HG03575 (cell line): ENCODE data around the gene PRDM16.

Experiments used
- ATAC-seq: cut with Tn5 transposase; IDR thresholded peaks from one replicate; pipeline ENCODE4 v1.9.1; 2021; ENCODE audit not compliant: unreplicated experiment, insufficient number of reproducible peaks, low FRiP score; ENCODE audit errors: extremely low read depth

Gene PRDM16

DNA sequence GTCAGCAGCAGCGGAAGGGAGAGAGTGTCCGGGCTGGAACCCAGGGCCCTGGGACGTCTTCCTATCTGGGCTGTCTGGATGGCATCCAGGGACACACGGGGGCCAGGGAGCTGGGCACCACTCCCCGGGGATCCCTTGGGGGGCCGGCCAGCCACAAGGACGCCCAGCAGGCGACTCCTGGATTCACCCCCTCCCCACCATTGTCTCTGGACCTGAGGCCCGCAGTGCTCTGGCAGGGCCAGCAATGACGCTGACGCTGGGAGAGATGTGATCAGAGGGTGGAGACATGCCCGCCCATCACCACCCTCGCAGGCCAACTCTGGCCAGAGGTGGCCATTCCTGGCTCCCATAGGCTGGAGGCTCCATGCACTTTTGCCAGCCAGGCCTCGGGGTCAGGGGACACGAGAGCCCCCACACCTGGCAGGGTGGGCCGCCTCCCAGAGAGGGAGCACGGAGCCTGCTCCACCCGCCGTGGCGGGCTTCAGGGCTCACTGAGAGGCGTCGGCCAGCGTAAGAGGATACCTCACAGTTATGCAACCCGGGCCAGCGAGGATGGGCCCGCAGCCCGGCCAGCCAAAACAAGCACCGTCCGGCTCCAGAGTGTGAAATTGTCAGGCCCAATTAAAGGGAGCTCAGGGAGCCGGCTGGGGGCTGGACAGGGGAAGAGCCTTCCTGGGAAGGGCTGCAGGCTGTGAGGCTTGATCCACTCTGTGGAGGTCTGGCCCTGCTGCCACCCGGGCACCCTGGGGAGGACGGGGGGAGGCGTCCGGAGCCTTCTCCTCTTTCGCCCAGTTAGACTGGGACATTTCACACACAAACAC is 37.4 kb upstream of the PRDM16 start:
- ATAC-seq: no peak

DNA sequence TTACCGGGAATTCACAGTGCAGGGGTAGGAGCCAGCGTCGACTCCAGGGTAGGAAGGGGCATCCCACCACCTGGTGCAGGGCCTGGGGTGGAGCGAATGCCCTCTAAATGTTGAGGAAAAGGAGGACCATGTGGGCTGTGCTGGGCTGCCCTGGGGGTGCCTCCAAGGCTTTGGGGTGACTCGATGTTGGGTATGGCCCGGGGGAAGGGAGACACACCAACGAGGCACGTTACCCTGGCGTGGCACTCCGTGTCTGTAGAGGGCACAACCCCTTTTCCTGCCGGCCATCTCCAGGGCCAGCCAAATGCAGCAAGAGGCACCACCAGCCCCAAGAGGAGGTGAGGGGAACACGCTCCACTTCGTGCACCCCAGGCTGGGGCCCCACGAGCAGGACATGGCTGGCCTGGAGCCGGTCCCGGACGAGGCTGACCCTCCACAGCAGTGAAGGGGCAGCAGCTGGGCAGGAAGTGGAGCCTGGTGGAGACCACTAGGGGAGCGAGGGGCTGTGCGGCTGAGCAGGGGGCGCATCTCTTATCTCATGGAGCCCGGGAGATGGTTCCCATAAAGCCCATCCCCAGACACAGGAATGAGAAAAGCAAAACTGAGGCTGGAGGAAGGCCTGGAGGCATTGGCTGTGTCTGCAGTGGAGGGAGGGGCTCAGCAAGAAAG is 36.5 kb upstream of the PRDM16 start:
- ATAC-seq: no peak

DNA sequence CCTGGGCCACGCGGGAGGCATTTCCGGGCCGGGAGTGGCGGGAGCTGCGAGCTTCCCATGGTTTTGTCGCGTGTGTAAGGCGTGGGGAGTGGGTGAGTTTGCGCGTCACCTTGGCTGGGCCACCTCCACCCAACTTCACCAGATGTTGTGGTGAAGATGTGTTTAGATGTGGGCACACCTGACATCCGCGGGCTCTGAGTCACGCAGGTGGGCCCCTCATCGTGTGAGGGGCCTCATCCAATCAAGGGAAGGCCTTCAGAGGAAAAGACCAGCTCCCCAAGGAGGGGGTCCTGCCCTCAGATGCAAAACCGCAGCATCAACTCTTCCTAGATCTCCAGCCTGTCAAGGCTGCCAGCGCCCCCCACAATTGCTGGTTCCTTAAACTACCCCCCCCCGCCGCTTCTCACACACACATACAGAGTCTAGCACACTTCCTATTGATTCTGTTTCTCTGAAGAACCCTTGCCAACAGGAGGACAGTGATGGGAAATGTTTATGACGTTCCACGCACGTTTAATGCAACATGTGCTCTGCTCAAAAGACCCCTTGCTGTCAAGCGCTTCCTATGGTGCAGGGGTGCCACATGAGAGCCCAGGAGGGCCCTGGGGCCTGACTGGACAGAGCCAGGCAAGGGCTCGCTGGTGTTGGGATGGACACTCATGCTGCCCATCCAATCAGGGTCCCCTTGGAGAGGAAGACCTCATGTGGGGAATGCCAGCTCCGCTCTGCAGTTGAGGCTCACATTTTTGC is 35.8 kb upstream of the PRDM16 start:
- ATAC-seq: no peak

DNA sequence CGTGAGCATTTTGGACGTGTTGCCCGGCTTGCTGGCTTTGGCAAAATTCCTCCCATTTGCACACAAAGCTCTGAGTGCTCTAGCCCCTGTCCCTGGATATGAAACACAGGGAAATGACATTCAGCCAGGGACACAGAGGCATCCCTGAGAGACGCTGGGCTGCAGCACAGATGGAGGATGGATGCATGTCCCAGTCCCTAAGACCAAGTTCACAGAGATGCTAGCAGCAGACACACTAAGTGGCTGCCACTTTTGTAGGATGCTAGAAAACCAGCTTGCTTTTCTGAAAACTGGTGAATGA is 35.3 kb upstream of the PRDM16 start:
- no peak for ATAC-seq

DNA sequence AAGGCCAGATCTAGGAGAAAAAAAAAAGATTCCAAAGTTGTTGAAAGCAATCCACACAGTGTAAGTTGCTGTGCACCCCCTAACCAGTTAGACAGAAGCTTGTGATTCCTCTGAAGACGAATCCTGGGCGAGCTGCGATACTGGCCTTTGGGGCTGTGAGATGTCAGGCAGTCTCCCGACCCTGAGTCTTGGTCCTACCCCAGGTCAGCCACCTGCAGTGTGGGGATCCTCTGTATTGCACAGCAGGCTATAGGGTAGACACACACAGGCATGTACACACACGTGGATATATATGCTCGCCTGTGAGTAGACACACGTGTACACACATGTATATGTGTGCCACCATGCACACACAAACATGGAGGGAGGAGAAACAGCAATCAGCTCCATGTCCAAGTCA is 34.8 kb upstream of the PRDM16 start:
- ATAC-seq: no peak

DNA sequence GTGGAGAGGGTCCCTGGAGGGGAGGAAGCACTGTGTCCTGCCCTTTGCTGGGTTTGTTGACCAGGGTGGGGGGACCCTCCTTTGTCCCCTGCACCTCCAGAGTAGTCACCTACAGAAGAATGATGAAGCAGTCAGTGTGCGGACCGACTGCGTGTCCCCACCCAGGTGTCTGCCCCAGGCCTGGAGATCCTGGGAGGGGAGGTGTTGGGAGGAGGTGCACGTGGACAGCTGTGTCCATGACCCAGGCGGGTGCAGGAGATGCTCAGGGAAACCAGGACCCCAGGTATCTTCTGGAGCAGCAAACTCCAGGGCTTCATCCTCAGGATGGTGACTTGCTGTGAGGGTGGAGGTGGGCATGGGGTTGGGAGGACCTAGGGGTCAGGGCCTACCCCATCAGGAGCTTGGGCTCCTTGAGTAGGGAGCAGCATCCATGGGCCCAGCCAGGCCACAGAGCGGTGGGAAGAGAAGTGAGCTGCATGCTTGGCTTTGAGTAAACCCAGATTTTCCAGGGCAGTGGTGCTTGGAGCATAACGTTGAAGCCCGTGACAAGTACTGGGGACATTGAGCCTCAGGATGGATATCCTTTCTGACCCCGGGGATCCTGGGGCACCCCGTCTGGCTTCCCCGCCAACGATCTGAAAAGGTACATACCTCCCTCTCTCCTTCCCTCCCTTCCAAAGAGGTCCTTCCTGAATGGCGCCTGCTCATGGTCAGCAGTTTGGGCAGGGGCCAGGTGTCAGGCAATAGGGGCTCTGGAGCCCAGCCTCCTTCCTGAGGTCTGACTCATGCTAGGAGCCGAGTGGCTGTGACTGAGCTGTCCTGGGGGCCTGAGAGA is 34.1 kb upstream of the PRDM16 start:
- no peak for ATAC-seq

DNA sequence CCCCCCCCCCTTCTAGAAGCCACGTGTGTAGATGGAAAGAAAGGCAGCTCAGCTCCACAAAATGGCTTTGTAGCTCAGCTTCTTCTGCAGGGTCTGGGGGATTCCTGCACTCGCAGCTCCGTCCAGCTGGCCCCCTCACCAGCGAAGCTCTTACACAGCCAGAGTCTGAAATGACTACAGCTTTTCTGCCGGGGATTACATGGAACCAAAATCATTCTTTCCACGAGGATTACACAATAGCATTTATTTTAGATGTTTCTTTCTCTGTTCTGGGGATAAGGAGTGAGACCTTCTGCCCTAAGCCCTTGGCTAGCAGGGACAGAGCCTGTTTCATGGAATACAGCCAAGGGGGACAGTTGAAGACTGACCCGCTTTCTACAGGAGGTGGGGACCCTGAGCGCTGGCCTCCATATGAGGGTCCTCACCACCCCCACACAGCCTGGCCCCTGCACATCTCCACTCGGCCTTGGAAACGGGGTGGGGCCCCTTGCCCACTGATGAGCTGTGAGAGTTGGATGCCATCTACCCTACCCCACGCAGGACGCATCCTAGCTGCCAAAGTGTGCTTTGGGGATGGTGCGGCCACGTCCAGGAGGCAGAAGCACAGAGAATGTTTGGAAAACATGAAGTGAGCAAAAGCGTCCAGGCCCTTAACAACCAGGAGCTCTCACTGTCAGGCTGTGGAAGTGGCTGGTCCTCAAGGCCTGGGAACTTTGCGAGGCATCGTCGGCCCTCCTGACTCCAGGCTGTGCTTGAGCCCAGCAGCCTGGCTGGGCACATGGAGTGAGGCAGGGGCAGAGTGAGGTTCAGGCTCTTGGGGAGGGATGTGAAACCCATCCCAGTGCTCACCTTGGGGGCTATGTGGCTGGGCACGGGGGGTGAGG is 33.2 kb upstream of the PRDM16 start:
- ATAC-seq: no peak

DNA sequence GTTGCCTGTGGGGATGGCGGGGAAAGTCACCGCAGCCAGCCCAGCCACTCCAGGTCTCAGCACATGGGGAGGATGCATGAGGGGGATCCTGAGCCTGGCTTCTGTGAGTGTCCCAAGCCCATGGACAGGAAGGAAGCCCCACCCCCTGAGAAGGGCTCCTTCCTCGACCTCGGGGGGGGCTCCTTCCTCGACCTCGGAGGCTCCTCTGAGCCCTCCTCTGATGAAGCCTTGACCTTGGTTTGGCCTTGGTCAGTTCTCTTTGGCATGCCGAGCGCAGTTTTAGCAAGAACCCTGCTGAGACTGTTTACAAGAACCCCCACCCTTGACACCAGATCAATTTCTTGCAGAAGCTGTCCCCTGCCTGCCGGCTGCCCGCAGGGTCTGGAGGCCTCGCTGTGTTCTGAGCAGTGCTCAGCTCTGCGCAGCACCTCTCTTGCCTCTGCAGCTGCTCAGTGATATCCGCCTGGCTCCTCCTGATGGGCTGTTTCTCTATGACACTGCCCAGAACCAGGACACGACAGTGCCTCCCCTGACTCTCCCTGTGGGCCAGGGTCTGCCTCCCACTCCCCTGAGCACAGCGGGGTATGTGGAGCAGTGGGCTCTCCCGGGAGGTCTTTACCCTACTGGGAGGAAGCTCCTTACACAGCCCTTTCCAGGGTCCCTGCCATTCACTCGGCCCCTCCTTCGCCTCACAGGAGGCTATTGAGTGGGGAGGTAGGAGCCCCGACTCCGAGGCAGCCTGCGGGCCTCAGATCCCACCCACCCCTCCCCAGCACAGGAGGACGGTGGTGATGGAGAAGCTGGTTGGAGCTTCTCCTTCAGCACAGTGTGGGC is 32.3 kb upstream of the PRDM16 start:
- ATAC-seq: no peak

DNA sequence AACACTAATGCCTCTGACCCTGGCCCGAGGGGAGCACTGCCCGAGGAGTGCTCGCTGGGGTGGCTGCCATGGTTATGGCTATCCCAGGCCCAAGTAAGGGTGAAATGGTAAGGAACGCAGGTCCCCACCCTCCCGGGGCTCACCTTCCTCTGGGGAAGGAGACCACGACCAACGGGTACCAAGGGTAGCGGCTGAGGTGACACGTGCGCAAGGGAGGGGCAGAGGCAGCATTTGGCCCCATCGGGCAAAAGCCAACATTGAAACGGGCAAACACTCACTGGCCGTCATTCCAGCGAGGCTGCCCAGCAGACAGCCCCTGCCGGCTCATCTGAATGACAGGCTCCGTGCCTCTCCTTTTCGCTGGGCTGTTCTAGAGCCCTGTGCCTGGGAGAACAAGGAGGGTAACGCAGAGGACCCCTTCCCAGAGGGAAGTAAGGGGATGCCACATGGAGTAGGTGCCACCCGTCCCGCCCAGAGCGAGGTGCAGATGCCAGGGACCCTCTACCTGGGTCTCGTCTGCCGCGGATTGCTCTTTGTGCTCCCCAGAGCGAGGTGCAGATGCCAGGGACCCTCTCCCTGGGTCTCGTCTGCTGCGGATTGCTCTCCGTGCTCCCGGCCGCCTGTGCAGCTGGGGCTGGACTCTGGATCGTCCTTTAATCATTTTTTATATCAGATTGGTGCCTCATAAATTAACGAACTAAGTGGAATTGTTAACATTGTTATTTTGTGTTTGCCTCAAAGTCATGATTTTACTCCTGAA is 31.5 kb upstream of the PRDM16 start:
- ATAC-seq: no peak

DNA sequence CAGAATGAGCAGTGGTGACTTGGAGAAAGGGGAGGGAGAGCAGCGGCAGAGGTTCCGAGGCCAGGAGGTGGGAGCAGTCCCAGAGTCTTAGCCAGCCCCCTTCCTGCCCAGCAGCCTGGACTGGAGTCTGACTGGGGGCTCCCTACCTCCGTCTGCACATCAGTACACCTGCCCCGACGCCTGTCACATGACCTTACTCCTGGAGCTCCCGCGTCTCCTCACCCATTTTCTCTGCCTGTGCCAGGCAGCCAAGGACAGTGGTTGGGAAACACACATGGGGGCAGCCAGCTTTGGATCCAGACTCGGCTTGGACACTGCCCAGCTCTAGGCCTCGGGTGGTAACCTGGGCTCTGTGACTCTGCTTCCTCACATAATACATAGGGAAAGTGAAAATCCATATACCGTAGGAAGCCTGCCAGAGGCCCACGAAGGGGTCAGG is 30.9 kb upstream of the PRDM16 start:
- no peak for ATAC-seq

DNA sequence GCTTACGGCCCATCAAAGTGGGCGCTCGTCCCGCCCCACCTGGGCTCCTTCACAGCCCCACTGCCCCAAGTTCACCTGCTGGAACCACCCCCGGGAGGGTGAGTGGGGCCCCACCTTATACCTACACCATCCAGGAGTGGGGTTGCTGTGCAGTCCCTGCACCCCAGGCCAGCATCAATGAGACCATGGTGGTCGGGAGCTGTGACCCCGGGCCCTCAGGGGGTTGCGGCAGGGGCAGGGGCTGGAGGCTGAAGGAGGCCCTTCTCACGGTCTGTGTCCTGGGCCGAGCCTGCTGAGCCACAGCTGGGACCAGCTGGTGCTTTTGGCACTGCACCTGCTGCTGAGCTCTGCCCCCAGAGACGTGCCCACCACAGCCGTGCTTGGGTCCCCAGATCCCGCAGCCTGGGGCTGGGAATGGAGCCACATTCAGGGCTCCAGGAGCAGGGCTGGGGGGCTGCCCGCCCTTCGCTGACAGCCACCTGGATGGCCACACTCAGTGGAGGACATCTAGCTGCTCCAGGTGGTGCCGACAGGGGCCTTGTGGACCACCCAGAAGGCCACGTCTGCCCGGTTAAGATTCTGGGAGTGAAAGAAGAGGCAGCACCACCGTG is 30.3 kb upstream of the PRDM16 start:
- ATAC-seq: no peak

DNA sequence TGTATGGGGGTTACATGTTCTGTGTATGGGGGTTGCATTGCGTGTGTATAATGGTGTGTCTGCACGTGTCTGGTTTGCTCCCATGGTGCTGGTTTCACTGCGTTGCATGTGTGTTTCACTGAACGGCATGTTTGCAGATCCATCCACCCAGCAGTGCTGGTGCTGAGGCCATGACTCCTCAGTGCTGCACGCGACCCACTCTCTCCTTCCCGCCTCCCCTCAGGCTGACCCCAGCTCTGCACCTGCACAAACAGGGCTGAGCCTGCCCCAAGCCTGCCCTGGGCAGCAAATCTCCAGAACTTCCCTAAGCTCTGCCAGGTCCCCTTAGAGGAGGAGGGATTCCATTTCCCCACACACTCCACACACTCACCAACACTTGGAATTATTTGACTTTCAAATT is 29.0 kb upstream of the PRDM16 start:
- ATAC-seq: no peak

DNA sequence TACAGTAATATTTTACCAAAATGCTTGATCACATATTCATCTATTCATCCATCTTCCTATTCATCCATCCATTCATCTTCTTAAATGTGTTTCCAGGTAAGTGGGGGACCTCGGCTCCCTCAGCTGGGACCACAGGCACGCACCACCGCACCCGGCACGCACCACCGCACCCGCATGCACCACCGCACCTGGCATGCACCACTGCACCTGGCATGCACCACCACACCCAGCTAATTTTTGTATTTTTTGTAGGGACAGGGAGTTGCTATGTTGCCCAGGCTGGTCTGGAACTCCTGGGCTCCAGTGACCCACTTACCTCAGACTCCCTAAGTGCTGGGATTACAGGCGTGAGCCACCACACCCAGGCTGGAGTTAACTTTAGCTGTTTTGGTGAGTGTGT is 26.5 kb upstream of the PRDM16 start:
- ATAC-seq: no peak

DNA sequence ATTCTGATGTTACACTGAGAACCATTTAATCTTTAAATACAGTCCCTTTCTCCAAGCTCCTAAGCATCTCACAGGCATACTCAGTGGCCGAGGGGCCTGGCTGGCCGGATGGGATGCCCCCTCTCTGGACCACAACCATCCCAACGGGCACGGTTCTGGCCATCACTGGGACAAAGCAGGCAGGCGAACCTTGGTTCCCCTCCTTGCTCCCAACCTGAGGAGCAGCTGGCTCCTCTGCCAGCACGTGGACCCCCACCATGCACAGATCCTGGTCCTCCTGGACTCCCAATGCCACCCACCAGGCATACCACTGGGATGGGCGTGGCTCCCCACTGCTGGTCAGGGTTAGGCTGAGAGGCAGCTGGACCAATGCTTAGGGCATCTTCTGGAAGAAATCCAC is 19.8 kb upstream of the PRDM16 start:
- no peak for ATAC-seq

DNA sequence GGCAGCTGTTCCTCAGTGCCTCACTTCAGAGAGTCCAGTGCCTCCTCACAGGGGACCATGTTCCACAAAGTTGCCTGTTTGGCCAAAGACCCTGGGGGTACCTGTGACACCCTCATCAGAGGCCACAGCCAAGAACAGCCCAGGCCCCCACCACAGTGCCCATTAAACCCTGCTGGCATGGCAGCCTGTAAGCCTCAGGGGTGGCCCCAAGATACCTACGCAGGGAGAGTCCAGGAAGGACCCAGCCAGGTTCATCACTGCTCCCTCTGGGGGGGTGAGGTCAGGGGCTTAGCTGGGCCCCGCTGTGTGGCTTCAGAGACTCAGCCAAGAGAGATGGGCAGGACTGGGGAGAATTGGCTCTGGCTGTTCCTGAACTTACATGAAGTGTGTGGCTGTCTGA is 19.1 kb upstream of the PRDM16 start:
- no peak for ATAC-seq

DNA sequence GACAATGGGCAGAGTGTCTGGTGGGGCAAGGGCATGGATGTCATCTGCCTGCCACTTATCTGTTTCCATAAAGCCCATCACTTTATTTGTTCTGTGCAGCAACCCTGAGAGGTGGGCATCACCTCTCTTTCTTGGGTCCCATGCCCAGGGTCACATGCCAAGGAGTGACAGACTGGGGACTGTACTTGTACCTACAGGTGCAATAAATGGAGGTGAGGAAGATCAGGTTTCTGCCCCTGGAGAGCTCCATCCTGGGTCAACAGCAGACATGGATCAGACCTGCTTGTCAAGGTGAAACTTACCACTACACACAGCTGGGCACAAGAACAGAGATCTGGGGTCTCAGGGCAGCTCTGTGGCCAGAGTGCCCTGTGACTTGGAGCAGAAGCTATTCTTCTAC is 18.4 kb upstream of the PRDM16 start:
- no peak for ATAC-seq
